ENCODE measurements around the gene CACYBP.

DNA sequence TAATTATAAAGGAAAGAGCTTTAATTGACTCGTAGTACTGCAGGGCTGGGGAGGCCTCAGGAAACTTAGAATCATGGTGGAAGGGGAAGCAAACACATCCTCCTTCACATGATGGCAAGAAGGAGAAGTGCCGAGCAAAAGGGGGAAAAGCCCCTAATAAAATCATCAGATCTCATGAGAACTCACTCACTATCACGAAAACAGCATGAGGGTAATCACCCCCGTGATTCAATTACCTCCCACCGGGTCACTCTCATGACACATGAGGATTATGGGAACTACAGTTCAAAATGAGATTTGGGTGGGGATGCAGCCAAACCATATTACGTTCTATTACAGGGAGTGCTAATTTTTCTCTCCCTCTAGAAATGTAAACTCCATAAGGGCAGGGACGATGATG, 37.7 kb downstream of the CACYBP start:
- TF ChIP-seq, protein P1, sequence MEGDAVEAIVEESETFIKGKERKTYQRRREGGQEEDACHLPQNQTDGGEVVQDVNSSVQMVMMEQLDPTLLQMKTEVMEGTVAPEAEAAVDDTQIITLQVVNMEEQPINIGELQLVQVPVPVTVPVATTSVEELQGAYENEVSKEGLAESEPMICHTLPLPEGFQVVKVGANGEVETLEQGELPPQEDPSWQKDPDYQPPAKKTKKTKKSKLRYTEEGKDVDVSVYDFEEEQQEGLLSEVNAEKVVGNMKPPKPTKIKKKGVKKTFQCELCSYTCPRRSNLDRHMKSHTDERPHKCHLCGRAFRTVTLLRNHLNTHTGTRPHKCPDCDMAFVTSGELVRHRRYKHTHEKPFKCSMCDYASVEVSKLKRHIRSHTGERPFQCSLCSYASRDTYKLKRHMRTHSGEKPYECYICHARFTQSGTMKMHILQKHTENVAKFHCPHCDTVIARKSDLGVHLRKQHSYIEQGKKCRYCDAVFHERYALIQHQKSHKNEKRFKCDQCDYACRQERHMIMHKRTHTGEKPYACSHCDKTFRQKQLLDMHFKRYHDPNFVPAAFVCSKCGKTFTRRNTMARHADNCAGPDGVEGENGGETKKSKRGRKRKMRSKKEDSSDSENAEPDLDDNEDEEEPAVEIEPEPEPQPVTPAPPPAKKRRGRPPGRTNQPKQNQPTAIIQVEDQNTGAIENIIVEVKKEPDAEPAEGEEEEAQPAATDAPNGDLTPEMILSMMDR (IDR thresholded peaks at IDR 0.05; ENCODE audit: insufficient read depth, low read depth, low read length): no peak
- TF ChIP-seq EZH2 (IDR thresholded peaks at IDR 0.05; ENCODE audit: insufficient read depth, low read length): no peak

All from astrocyte (in vitro differentiated cells and primary cell).